ENCODE measurements around the gene RIT1. TPM values are rescaled to one million over a fixed set of nuclear protein-coding genes. Genes with fewer than 3 reads are reported as not detected.

The RIT1 gene
- polyA plus RNA-seq, 1 donor from 2014 or later = 83.5 TPM

DNA sequence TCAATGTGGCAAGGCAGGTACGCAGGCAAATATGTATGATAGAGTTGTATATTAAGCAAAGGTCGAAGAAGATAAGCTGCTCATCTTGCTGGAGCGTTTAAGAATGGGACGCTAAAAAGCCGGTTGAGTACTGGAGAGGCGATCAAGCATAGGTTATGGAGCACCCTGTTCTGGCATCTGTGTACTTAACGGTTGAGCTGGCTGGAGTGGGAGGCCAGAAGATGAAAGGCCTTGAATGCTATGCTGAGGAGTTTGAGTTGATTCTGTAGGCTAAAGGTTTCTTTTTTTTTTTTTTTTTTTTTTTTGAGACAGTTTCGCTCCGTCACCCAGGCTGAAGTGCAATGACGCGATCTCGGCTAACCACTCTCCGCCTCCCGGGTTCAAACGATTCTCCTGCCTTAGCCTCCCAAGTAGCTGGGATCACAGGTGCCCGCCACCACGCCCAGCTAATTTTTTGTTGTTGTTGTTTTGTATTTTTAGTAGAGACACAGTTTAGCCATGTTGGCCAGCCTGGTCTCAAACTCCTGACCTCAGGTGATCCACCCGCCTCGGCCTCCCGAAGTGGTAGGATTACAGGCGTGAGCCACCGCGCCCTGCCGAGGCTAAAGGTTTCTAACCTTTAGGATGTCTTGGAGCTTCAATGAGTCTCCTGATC lies 23.9 kb upstream of the RIT1 start:
- Histone ChIP-seq H3K9me3 (ENCODE audit: low read length) (no peaks in the 10 kb centered on the region), H3F3A (ENCODE audit: insufficient read depth, low read length, poor library complexity, severe bottlenecking) (no peaks in the 10 kb centered on the region), H3K27me3 (ENCODE audit: insufficient read depth, low read depth, low read length) (no peaks in the 10 kb centered on the region), H3K9me2 (ENCODE audit: insufficient read depth, low read length) (no peaks in the 10 kb centered on the region), H3K4me3 (ENCODE audit: low read length) (peak overlapping the region; percentile 72), H3K79me2 (replicated peaks; ENCODE audit: insufficient read depth, low read length) (peaks cover 41% of the 10 kb centered on the region), H3K4me2 (ENCODE audit: low read length) (peak overlapping the region; percentile 56), H4K20me1 (ENCODE audit: insufficient read depth) (no peaks in the 10 kb centered on the region), H3K36me3 (ENCODE audit: insufficient read depth, low read length) (no peaks in the 10 kb centered on the region), H3K27ac (ENCODE audit: low read length) (peak overlapping the region; percentile 93), H3K9ac (ENCODE audit: low read length) (peak overlapping the region; percentile 72), H2AFZ (ENCODE audit: low read depth, low read length) (peak overlapping the region; percentile 70)
- TF ChIP-seq EZH2 (IDR thresholded peaks at IDR 0.05; ENCODE audit: borderline replicate concordance, insufficient read depth, low read length, poor library complexity, severe bottlenecking) = no peak
- TF ChIP-seq TAF1 (IDR thresholded peaks at IDR 0.05; ENCODE audit: low read depth) = peak; percentile 14

DNA sequence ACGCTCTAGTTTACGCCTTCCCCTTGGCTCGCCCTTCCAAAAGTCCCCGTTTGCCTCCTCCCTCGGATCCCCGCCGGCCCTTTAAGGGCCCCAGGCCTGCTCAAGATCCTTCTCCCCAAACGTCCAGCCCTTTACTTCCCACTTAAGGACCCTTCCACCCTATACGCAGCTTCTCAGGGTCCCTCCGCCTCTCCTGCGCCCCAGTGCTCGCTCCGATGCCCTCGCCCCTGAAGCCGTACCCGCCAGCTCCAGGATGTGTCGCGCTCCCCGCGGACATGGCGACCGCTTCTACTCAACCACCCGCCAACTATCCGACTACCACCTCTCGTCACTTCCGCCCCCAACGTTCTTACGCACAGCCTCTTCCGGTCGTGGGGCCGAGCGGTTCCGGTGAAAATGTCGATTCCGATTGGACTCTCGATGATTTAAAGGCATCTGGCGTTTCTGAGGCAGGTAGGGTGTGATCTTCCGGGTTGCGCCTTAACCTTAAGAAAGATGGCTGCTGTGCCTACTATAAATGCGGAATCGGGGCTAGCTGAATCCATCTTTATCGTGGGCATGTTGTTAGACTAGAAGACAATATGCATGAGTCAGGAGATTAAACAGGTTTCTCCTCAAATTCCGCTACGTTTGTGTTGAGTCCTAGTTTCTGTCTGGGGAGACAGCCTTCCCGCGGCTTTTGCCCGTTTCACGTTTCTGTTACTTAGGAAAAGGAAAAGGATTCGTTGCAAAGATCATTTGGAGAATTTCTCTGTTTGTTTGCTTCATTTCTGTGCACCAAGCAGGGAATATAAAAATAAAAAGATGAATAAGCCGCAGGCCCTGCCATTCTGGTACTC lies 23.2 kb upstream of the RIT1 start, which contains the start of gene KHDC4:
Gene KHDC4 (minus strand): TSS at position 317 of the 839 bp plus-strand sequence. CDS start 40 bp downstream, at position 277.
- Histone ChIP-seq H3K9ac (ENCODE audit: low read length) (peak within 1 kb of the TSS; percentile 94), H3F3A (ENCODE audit: insufficient read depth, low read length, poor library complexity, severe bottlenecking) (no peaks in the 10 kb centered on the region), H3K4me2 (ENCODE audit: low read length) (peak within 1 kb of the TSS; percentile 96), H3K4me3 (ENCODE audit: low read length) (peak within 1 kb of the TSS; percentile 72), H3K9me3 (ENCODE audit: low read length) (no peaks in the 10 kb centered on the region), H3K27ac (ENCODE audit: low read length) (peak within 1 kb of the TSS; percentile 93), H4K20me1 (ENCODE audit: insufficient read depth) (no peaks in the 10 kb centered on the region), H3K27me3 (ENCODE audit: insufficient read depth, low read depth, low read length) (no peaks in the 10 kb centered on the region), H2AFZ (ENCODE audit: low read depth, low read length) (peak within 1 kb of the TSS; percentile 70), H3K36me3 (ENCODE audit: insufficient read depth, low read length) (no peaks in the 10 kb centered on the region), H3K9me2 (ENCODE audit: insufficient read depth, low read length) (no peaks in the 10 kb centered on the region), H3K79me2 (replicated peaks; ENCODE audit: insufficient read depth, low read length) (peaks cover 44% of the 10 kb centered on the region)
- TF ChIP-seq TAF1 (IDR thresholded peaks at IDR 0.05; ENCODE audit: low read depth) (no peak), RAD21 (conservative IDR thresholded peaks at IDR 0.05) (peak; percentile 54), EP300 (conservative IDR thresholded peaks at IDR 0.05; ENCODE audit: poor library complexity, severe bottlenecking) (peak; percentile 57), MXI1 (conservative IDR thresholded peaks at IDR 0.05; ENCODE audit: poor library complexity, severe bottlenecking) (peak; percentile 90), EZH2 (IDR thresholded peaks at IDR 0.05; ENCODE audit: borderline replicate concordance, insufficient read depth, low read length, poor library complexity, severe bottlenecking) (no peak), SMC3 (conservative IDR thresholded peaks at IDR 0.05; ENCODE audit: poor library complexity) (peak; percentile 56), POLR2AphosphoS5 (IDR thresholded peaks at IDR 0.05) (peak; percentile 100)
- TF ChIP-seq, protein P1, sequence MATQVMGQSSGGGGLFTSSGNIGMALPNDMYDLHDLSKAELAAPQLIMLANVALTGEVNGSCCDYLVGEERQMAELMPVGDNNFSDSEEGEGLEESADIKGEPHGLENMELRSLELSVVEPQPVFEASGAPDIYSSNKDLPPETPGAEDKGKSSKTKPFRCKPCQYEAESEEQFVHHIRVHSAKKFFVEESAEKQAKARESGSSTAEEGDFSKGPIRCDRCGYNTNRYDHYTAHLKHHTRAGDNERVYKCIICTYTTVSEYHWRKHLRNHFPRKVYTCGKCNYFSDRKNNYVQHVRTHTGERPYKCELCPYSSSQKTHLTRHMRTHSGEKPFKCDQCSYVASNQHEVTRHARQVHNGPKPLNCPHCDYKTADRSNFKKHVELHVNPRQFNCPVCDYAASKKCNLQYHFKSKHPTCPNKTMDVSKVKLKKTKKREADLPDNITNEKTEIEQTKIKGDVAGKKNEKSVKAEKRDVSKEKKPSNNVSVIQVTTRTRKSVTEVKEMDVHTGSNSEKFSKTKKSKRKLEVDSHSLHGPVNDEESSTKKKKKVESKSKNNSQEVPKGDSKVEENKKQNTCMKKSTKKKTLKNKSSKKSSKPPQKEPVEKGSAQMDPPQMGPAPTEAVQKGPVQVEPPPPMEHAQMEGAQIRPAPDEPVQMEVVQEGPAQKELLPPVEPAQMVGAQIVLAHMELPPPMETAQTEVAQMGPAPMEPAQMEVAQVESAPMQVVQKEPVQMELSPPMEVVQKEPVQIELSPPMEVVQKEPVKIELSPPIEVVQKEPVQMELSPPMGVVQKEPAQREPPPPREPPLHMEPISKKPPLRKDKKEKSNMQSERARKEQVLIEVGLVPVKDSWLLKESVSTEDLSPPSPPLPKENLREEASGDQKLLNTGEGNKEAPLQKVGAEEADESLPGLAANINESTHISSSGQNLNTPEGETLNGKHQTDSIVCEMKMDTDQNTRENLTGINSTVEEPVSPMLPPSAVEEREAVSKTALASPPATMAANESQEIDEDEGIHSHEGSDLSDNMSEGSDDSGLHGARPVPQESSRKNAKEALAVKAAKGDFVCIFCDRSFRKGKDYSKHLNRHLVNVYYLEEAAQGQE (IDR thresholded peaks at IDR 0.05; ENCODE audit: borderline replicate concordance) = peak; percentile 92
- TF ChIP-seq, protein P2, sequence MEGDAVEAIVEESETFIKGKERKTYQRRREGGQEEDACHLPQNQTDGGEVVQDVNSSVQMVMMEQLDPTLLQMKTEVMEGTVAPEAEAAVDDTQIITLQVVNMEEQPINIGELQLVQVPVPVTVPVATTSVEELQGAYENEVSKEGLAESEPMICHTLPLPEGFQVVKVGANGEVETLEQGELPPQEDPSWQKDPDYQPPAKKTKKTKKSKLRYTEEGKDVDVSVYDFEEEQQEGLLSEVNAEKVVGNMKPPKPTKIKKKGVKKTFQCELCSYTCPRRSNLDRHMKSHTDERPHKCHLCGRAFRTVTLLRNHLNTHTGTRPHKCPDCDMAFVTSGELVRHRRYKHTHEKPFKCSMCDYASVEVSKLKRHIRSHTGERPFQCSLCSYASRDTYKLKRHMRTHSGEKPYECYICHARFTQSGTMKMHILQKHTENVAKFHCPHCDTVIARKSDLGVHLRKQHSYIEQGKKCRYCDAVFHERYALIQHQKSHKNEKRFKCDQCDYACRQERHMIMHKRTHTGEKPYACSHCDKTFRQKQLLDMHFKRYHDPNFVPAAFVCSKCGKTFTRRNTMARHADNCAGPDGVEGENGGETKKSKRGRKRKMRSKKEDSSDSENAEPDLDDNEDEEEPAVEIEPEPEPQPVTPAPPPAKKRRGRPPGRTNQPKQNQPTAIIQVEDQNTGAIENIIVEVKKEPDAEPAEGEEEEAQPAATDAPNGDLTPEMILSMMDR (IDR thresholded peaks at IDR 0.05; ENCODE audit: poor library complexity, severe bottlenecking) = peak; percentile 55

Data from neural cell (in vitro differentiated cells).